Stimulated activated CD8-positive, alpha-beta memory T cell treated with anti-CD3 and anti-CD28 coated beads, Interleukin-4, amount 100 ng/mL, for 48 hours (primary cell): ENCODE measurements around the gene VEZF1.

Source experiments
- DNase-seq: peaks from one replicate; pipeline ENCODE4 v3.0.0-alpha.2; 2020

The VEZF1 gene

GRCh38 chr17:57987581-57988300, at the start of gene VEZF1:
Gene VEZF1 (minus strand): TSS chr17:57988254. CDS start chr17:57988111, 143 bp downstream.
- DNase-seq: peak; percentile 85

GRCh38 chr17:58032691-58033415, 44.8 kb upstream of the VEZF1 start:
- no peak for DNase-seq

DNA sequence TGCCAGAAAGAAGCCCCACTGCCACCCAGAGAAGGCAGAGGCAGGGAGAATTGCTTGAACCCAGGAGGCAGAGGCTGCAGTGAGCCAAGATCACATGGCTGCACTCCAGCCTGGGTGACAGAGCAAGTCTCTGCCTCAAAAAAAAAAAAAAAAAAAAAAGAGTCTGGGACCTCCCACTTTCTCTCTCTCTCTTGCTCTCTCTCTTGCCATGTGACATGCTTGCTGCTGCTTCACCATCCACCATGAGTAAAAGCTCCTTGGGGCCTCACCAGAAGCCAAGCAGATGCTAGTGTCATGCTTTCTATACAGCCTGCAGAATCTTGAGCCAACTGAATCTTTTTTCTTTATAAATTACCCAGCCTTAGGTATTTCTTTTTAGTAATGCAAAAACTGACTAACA, 40.5 kb upstream of the VEZF1 start:
- DNase-seq: no peak

DNA sequence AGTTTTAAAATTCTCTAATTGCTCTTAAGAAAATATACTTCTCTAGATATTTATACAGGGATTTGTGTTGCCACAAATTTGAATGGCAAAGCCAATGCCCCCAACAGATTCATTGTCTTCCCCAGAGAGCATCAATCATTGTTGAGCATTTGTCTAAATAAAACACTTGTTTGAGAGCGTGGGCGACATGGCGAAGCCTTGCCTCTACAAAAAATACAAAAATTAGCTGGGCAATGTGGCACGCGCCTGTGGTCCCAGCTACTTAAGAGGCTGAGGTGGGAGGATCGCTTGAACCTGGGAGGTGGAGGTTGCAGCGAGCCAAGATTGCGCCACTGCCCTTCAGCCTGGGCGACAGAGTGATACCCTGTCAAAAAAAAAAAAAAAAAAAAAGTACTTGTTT, 32.3 kb upstream of the VEZF1 start:
- no peak for DNase-seq

GRCh38 chr17:58019521-58019920, 31.5 kb upstream of the VEZF1 start:
- DNase-seq: no peak

DNA sequence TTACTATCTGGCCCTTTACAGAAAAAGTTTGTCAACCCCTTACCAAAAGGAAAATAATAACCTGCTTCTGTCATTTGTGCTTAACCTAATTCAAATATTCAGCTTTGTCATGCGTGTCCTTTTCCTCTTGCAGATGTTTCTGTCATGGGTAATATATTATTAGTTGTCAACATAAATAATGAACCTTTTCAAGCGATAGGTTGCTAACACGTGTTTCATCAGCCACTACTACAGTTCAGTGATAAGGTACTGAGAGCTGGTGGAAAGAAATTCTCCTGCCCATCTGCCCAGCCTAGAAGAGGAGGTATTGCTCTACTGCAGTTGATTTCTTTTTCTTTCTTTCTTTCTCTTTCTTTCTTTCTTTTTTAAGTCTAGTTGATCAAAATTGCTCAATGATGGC, 31.0 kb upstream of the VEZF1 start:
- DNase-seq: no peak

DNA sequence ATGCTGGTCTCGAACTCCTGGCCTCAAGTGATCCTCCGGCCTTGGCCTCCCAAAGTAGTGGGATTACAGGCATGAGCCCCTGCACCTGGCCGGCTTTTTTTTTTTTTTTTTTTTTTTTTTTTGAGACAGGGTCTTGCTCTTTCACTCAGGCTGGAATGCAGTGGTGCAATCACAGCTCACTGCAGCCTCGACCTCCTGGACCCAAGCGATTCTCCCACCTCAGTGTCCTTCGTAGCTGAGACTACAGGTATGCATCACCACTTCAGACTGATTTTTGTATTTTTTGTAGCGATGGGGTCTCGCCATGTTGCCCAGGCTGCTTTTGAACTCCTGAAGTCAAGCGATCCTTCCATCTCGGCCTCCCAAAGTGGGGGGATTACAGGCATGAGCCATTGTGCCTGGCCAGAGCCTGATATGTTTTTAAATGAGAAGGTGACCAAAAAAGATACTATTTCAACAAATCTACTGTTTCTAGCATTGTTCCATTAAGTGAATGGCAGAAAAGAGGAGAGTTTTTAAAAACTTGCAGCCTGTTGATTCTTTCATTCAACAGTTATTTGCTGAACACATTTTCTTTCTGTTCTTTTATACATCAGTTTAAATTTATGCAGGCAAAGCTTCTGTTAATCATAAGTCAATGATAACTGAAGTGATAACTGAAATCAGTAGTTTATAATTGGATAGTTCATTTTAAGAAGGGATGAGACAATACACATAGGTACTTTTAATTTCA, 22.2 kb upstream of the VEZF1 start:
- DNase-seq: no peak

- DNase-seq: no peak
Measured at GRCh38 chr17:58007781-58008706, 20.0 kb upstream of the VEZF1 start.

GRCh38 chr17:58006924-58007780, 19.1 kb upstream of the VEZF1 start, which contains the start of gene SRSF1:
Gene SRSF1 (minus strand): TSS chr17:58007246. CDS start chr17:58007137, 109 bp downstream.
- peak; percentile 98 for DNase-seq

DNA sequence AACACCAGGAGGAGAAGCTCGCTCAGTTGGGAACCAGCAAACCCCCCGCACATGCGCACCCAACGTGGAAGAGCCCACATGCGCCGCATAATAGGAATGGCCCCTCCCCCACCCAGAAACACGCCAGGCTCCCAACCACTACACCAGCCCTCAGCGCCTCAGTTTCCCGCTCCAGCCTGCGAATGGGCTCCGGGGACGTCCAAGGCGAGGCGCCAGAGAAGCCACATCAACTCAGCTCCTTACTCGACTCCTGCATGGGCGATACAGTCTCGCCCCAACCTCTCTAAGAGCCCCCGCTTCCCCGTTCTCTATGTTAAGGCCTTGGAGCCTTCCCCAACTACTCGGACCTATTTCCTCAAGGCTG, 18.5 kb upstream of the VEZF1 start:
- peak; percentile 80 for DNase-seq

DNA sequence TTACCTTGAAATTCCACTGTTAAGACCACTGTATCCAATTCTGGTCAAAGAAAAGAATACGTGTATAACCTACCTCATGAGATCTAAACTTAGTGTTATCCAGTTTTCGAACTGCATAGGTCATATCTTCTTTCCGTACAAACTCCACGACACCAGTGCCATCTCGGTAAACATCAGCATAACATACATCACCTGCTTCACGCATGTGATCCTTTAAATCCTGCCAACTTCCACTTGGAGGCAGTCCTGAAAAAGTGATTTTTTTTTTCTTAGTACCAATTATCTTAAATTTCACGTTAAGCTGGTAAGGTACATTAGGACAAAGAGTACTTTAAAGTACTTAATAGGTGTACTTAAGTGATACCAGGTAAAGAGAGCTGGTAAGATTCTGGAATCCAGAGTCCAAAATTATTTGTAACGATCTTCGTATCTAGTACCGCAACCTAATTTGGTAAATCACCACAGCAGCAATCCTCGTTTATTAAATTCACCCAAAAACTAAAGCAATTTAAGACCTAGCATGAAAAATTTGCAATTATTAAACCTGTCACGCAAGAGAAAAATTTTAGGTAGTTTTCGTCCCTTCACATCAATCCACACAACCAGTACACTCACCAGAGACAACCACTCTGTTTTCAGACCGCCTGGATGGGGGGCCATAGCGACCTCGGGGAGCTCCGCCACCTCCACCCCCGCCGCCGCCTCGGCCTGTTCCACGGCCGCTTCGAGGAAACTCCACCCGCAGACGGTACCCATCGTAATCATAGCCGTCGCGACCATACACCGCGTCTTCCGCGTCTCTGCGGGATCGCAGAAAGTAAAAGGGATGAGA, 17.9 kb upstream of the VEZF1 start:
- DNase-seq: no peak

DNA sequence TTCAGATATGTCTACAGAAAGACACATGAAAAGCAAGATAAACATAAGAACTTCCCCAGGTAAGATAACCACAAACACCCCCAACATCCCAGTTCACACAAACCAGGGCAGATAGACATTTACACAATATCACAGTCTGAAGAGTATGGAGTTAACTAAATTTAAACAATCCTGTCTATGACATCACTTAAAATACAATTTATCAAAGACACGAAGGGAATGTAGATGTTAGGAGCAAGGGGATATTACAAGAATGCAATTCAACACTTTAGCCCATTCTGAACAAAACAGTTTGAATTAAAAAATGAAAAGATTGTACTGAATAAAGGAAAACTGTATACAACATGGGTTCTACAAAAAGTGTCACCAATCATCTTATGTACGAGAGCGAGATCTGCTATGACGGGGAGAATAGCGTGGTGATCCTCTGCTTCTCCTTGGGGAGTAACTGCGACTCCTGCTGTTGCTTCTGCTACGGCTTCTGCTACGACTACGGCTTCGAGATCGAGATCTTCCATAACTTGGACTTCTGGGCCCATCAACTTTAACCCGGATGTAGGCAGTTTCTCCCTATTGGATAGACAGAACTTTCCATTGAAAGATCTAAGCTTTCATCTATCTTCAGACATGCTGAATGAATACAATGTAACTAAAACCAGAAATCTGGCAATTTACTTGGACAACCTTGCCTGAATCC, 17.1 kb upstream of the VEZF1 start:
- no peak for DNase-seq

- DNase-seq: no peak
Measured at GRCh38 chr17:58004060-58004459, 16.0 kb upstream of the VEZF1 start.

DNA sequence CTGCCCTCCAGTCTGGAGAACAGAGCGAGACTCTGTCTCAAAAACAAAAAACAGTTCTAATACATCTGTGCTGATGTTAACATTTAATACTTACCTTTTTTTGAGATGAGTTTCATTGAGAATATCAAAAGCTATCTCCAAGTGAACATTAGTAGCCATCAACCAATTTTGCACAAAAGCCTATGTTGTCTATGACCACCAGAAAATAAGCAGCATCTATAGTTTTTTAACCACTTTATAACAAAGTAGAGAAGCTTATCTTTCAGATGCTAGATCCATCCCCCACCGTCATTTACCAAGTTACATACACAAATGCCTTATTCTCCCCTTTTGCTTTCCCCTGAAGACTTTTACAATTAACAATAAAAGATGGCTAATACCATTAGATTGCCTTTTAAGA, 14.9 kb upstream of the VEZF1 start:
- DNase-seq: no peak

DNA sequence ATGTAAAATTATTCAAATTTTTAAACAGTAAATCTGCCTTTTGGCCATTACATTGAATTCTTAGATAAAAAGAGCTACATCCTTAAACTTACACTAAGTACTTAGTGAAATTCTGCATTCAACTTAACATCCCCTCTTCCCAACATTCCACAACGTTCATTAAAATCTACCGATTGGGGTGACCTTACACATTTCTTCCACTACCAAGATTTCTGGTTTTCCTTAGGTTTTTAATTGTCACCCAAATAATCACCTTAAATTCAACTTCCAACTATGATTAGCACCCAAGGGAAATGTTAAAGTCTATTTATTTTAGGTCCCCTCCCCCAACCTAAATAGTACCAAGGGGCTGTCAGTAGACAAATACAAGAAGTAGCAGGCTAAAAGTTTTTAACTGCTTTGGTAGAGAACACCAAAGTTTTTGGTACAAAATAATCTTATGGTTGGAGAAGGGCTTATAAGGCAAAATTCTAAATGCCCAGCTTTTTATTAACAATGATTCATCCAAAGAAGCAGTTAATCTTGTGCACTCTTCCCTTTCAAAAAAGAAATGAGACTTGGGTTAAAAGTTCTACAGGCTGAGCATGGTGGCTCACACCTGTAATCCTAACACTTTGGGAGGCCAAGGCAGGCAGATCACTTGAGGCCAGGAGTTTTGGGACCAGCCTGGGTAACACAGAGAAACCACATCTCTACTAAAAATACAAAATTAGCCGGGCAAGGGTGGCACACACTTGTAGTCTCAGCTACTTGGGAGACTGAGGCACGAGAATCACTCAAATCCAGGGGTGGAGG, 14.3 kb upstream of the VEZF1 start:
- no peak for DNase-seq

GRCh38 chr17:58001461-58002124, 13.5 kb upstream of the VEZF1 start:
- no peak for DNase-seq

DNA sequence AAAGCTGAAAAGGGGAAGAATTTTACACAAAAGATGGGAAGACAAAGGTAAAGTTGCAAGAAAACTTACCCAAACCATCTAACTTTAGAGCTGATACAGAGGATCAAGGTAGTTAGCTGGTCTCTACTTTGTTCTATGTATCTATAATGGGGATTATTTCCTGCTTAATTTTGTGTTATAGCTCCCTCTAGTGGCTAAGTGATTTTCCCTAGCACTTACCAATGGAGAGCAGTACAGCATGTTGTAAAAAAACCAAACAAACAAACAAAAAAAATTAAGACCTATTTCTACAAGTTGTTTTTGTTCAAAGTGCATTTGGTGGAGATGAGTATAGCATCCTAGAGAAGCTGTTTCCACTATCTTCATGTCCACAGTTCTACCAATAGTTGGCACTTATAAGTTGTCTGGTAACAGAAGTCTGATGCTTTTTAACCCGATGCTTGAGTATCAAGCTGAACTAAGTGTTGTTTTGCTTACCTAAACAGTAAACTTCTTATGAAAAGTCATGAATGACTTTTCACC, 11.5 kb upstream of the VEZF1 start:
- DNase-seq: no peak

DNA sequence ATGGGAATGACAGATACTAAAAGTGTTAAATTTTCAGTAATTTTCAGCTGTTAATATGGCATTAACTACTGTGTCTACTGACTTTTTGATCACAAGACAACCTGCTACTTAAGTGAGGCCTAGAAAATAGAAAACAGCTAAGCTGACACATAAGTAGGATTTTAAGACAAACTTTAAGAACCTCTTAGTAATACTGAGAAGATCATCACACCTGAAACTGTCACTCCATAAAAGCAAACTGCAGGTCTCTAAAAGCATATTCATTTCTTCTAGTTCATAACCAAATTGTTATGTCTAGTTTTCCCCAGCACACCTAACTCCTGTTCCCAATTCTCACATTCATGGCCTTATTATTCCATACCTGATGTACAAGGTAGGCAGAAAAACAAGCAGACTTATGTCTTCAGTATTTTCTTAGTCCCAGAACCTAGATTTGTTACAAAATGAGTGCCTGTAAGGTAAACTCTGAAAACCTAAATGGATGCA, 11.0 kb upstream of the VEZF1 start:
- no peak for DNase-seq
